ENCODE results near the gene SLC9A1. TPM values are rescaled to one million over a fixed set of nuclear protein-coding genes. Genes with fewer than 3 reads are reported as not detected.
"Not testable (repeated sequence)": the region's sequence is repeated elsewhere in the genome, so short reads cannot be mapped to it uniquely, and the experiment has no call there.

The SLC9A1 gene
- total RNA-seq = 6.0 and 7.4 TPM in 2 replicates

DNA sequence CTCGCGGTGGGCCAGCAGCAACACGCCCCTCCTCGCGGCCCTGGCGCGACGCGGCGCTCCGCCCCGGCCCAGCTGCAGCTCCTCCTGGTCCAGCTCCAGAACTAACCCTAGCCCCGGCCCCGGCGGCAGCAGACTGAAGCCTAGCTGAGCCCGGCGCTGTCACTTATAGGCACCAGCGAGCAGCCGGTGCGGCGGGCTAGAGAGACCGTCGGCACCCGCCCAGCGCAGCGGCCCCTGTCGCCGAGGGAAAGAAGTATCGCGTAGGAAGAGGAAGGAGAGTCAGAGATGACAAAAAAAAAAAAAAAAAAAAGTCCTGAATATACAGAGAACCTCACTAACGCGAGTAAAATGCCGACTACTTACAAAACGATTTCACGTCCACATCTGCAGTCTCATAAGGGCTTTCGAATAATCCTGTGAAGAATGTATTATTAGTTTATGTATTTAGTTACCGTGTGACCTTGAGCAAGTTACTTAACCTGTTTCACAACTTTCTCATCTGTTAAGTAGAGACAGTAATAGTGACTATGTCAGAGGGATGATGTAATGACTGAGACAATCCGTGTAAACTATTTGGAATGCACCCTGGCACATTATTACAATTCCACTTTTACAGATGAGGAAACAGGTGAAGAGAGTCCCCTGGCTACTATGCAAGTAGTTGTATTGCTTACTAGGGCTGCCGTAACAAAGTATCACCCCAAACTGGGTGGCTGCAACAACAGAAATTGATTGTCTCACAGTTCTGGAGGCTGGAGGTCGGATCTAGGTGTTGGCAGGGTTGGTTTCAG is at the start of gene SLC9A1:
Gene SLC9A1 (minus strand): TSS at position 135 of the 791 bp plus-strand sequence. CDS start 791 bp downstream, outside the sequence.
- TF ChIP-seq, protein P1, sequence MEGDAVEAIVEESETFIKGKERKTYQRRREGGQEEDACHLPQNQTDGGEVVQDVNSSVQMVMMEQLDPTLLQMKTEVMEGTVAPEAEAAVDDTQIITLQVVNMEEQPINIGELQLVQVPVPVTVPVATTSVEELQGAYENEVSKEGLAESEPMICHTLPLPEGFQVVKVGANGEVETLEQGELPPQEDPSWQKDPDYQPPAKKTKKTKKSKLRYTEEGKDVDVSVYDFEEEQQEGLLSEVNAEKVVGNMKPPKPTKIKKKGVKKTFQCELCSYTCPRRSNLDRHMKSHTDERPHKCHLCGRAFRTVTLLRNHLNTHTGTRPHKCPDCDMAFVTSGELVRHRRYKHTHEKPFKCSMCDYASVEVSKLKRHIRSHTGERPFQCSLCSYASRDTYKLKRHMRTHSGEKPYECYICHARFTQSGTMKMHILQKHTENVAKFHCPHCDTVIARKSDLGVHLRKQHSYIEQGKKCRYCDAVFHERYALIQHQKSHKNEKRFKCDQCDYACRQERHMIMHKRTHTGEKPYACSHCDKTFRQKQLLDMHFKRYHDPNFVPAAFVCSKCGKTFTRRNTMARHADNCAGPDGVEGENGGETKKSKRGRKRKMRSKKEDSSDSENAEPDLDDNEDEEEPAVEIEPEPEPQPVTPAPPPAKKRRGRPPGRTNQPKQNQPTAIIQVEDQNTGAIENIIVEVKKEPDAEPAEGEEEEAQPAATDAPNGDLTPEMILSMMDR (IDR thresholded peaks at IDR 0.05; ENCODE audit: insufficient read depth, low read depth, low read length) = peak; percentile 77
- peak; percentile 95 for DNase-seq (ENCODE audit: low read depth)
- peak within 1 kb of the TSS; percentile 74 for H3K4me3 ChIP-seq (ENCODE audit: low read depth, low read length)

DNA sequence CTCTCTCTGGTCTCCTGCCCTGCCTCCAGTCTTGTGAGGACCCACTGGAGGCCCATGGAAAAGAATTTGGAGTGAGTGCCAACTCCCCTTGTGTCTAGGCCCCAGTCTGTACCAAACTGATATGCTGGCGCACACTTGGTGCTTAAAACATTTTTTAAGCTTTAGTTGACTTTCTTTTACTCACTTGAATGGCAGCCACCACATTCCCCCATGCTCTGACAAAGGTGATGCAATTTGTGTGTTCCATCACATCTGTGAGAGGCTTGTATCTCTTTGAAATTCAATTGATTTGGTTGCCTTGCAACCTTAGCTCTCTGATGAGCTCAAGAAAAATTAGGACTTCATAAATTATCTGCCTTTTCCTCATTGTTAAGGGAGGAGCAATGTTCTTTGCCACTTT is 49.0 kb upstream of the SLC9A1 start:
- H3K4me3 ChIP-seq (ENCODE audit: low read depth, low read length) = no peak overlapping the region
- no peak for DNase-seq (ENCODE audit: low read depth)
- TF ChIP-seq, protein P1 (IDR thresholded peaks at IDR 0.05; ENCODE audit: insufficient read depth, low read depth, low read length) = no peak

DNA sequence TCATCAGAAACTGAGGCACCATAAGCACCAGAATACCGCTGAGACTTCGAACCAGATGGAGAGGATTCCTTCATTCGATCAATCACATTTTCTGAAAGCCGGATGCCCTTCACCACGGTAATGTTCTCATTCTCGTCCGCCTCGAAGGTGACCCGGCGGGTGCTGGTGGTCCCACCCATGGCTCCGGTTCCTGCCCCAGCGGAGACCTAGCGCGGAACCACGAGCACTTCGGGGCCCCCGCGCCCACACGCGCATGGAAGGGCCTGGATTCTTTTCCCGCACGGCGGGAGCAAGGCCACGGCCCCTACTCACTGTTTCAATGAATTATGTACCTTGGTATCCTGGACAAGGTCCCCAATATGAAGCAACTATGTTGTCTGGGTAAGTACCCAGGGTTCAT is 46.4 kb upstream of the SLC9A1 start:
- no peak for DNase-seq (ENCODE audit: low read depth)
- TF ChIP-seq, protein P1 (IDR thresholded peaks at IDR 0.05; ENCODE audit: insufficient read depth, low read depth, low read length) = no peak
- H3K4me3 ChIP-seq (ENCODE audit: low read depth, low read length) = no peak overlapping the region

DNA sequence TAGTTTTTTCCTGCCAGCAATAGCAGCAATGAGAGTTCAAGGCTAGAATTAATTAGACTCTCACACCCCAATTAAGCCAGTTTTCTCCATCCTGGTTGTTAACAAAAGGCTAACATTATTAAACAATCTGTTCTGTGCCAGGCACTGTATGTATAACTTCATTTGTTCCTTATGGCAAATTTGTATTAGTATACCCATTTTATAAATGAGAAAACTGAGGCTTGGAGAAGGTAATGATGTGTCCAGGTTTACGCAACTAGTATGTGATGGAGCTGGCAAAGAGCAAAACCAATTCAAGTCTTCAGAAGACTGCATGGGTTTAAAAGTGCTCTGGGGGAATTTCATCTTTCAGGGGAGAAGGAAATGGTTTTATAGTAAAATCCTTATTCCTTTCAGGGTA is 38.3 kb upstream of the SLC9A1 start:
- DNase-seq (ENCODE audit: low read depth) = no peak
- H3K4me3 ChIP-seq (ENCODE audit: low read depth, low read length) = no peak overlapping the region
- TF ChIP-seq, protein P1 (IDR thresholded peaks at IDR 0.05; ENCODE audit: insufficient read depth, low read depth, low read length) = no peak

DNA sequence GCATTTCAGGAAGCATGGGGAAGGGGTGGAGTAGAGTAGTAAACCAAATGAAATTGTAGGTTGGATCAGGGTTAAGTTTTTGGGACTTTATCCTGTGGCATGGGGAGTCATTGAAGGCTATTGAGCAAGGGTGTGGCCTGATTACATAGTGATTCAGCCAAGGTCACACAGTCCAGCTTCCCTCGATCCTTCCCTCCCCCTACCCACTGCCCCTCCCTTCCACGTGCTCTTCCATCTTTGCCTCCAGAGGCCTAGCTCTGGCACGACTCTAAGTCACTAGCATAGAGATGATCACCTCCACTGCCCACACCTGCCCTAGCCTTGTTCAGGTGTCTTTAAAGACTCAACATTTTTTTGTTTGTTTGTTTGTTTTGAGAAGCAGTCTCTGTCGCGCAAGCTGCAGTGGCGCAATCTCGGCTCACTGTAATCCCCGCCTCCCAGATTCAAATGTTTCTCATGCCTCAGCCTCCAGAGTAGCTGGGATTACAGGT is 37.2 kb upstream of the SLC9A1 start:
- DNase-seq (ENCODE audit: low read depth) = no peak
- H3K4me3 ChIP-seq (ENCODE audit: low read depth, low read length) = no peak overlapping the region
- TF ChIP-seq, protein P1 (IDR thresholded peaks at IDR 0.05; ENCODE audit: insufficient read depth, low read depth, low read length) = no peak

DNA sequence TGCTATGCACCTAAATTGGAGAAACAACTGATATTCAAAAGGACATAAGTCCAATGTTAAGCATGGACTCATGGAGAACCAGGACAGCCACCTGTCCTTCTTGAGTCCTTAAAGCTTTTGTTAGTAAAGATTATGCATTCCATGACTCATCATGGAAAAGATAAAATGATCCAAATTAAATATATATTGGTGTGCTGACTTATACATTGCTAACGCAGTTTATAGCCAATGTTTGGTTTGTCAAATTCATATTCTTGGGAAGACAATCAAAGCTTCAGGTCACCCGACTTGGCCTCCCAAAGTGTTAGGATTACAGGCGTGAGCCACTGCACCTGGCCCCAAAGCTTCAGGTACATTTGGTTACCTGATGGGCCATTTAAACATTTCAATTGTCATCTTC is 29.7 kb upstream of the SLC9A1 start:
- DNase-seq (ENCODE audit: low read depth); H3K4me3 ChIP-seq (ENCODE audit: low read depth, low read length): not testable (repeated sequence)

DNA sequence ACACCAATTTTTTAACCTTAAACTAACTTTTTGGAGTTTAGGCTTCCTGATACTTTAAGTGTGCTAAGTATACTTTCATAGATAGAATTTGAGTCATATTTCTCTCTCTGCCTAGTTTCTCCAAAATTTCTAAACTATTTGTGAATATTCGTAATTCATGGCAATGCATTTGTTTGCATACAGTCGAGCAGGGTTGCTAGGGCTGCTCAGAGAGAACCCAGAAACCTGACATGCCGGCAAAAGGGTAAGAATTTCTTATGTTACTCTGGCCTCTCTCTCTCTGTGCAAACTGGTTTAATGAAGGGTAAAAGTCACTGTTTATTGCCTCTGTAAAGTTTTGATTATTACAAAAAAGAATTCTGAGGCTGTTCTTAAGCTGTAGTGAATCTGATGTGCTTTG is 25.1 kb upstream of the SLC9A1 start:
- no peak for DNase-seq (ENCODE audit: low read depth)
- no peak overlapping the region for H3K4me3 ChIP-seq (ENCODE audit: low read depth, low read length)
- TF ChIP-seq, protein P1 (IDR thresholded peaks at IDR 0.05; ENCODE audit: insufficient read depth, low read depth, low read length) = no peak
